22Rv1 (cell line): ENCODE measurements around the gene HS3ST6.

Source experiments
- H3K27ac ChIP-seq: fragments of 450-650 bp; 2 replicates; pipeline ENCODE4 v1.5.1; 2017
- CTCF ChIP-seq: fragments of 450-650 bp; IDR thresholded peaks from 2 replicates; pipeline ENCODE4 v1.5.1; 2017; ENCODE audit warnings: mild to moderate bottlenecking
- ZFX ChIP-seq: fragments of 450-650 bp; IDR thresholded peaks from 2 replicates; pipeline ENCODE4 v1.6.1; 2017; ENCODE audit warnings: antibody characterized with exemption, borderline replicate concordance

Gene HS3ST6

GRCh38 chr16:1938316-1938715 lies 20.1 kb upstream of the HS3ST6 start:
- H3K27ac ChIP-seq, result no peak overlapping the region
- no peak for TF ChIP-seq ZFX
- TF ChIP-seq CTCF, result no peak

GRCh38 chr16:1936945-1937479 lies 18.8 kb upstream of the HS3ST6 start:
- no peak for TF ChIP-seq CTCF
- TF ChIP-seq ZFX, result no peak
- no peak overlapping the region for H3K27ac ChIP-seq

- H3K27ac ChIP-seq, result no peak overlapping the region
Observed at GRCh38 chr16:1933097-1933661, 15.0 kb upstream of the HS3ST6 start.

GRCh38 chr16:1932050-1933028 lies 14.1 kb upstream of the HS3ST6 start:
- no peak overlapping the region for H3K27ac ChIP-seq
- TF ChIP-seq CTCF, result peak; percentile 27
- TF ChIP-seq ZFX, result no peak

More at GRCh38 chr16:1933097-1933661, 15.0 kb upstream of the HS3ST6 start:
- TF ChIP-seq ZFX, result no peak
- no peak for TF ChIP-seq CTCF

GRCh38 chr16:1930338-1930720 lies 12.1 kb upstream of the HS3ST6 start:
- H3K27ac ChIP-seq, result no peak overlapping the region
- no peak for TF ChIP-seq ZFX
- TF ChIP-seq CTCF, result no peak

GRCh38 chr16:1929578-1930337 lies 11.5 kb upstream of the HS3ST6 start:
- no peak for TF ChIP-seq ZFX
- peak; percentile 99 for TF ChIP-seq CTCF
- H3K27ac ChIP-seq, result no peak overlapping the region
